Measurements from ENCODE around the gene INAFM2. TPM values are rescaled to one million over a fixed set of nuclear protein-coding genes. Genes with fewer than 3 reads are reported as not detected.

The INAFM2 gene
- total and polyA plus RNA-seq, 9 of the 15 experiments (the other 6 are each of a cell fraction or from before 2014, with no cell fraction given): 11.8 to 43.1 (median 27.2) TPM

DNA sequence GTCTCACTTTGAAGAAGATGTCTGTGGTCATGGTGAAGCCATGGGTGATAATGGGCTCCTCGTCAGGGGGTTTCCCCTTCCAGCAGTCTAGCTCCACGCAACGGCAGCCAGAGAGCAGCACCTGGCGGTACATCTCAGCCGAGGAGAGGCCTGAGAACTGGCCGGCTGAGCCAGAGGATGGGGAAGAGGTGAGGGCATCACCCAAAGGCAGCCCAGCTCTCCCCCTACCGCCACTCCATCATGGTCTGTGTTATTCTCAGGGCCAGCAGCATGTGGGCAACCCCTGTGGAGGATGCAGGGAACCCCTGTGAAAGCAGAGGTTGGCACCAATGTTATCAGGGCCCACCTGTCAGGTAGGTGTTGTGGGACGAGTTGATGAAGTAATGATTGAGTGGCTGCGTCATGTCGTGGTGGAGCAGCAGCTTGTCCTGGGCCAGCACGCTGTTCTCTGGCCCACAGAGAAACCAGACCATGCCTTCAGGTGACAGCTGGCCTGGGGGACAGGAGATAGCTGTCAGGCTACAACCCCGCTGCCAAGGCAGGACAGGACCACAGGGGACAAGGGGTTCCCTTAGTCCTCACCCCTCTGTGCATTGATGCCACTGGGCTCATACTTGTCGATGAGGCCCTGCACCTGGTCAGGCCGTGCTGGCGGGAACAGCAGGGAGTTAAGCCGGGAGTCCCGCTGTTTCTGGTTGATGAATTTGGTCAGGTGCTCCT, 25.1 kb upstream of the INAFM2 start:
- Histone ChIP-seq H3K36me3 (ENCODE audit: control insufficient read depth, insufficient read depth, low read length) (no peaks in the 10 kb centered on the region), H3K9me1 (ENCODE audit: control insufficient read depth, insufficient read depth, low read length) (no peaks in the 10 kb centered on the region), H3K9me3 (replicated peaks; ENCODE audit: control insufficient read depth, insufficient read depth, low read depth, low read length) (no peaks in the 10 kb centered on the region), H3K79me2 (ENCODE audit: control insufficient read depth, insufficient read depth, low read length) (no peaks in the 10 kb centered on the region), H3K4me1 (replicated peaks in 1 of 2; ENCODE audit: control insufficient read depth in 2 of 2, insufficient read depth in 2 of 2, low read length in 2 of 2) (peaks cover 19 to 38% of the 10 kb centered on the region in 2 experiments; a peak in 4 of 5 replicates), H3K27ac (ENCODE audit: extremely low read depth, low read depth, low read length) (no peak overlapping the region), H3K4me2 (ENCODE audit: insufficient read depth, low read length) (no peak overlapping the region), H3K4me3 (no peak overlapping the region), H4K20me1 (replicated peaks; ENCODE audit: control insufficient read depth, insufficient read depth, low read length) (0 out of 2 replicates have a peak, but pooled peaks cover 2% of the 10 kb centered on the region), H2AFZ (ENCODE audit: low read depth, low read length) (no peak overlapping the region), H3K9ac (ENCODE audit: insufficient read depth in 1 of 2, low read depth in 2 of 2, low read length in 2 of 2) (0 out of 4 replicates have a peak overlapping the region, but pooled peaks of 1 of the 2 experiments have one; percentile 26), H3K27me3 (ENCODE audit: control insufficient read depth in 2 of 2, insufficient read depth in 2 of 2, low read length in 2 of 2) (peaks cover 0 to 25% of the 10 kb centered on the region in 2 experiments; a peak in 2 of 5 replicates)
- CTCF ChIA-PET (ENCODE audit: low intra/inter-chr PET ratio): no interaction called here
- POLR2A ChIA-PET: interaction anchor here (0.7 to 1.0 kb wide), 2 partner anchors 10 to 969 kb away, joined by 3 to 4 read pairs; no protein-coding TSS in a partner anchor
- WGBS (ENCODE audit: insufficient coverage, low coverage, missing lambda C conversion rate): 45% methylated on average over 14 of the region's 17 CpGs
- in situ Hi-C loops (cut with MboI): no loop called here
- no peak for ATAC-seq
- BruUV-seq (replicated peaks): no TSS peak
- DNase-seq (ENCODE audit: extremely low read depth in 1 of 4, low spot score in 3 of 4): no peak
- intact Hi-C loops (cut with micrococcal nuclease): no loop called here
- FAIRE-seq: no peak
- TF ChIP-seq PTBP1 (IDR thresholded peaks at IDR 0.05; ENCODE audit: low read depth, low read length) (no peak), MAFK (IDR thresholded peaks at IDR 0.05; ENCODE audit: low read length) (no peak), BCL6 (CRISPR knock-in tag; IDR thresholded peaks at IDR 0.05) (no peak)
- TF ChIP-seq, protein P1, sequence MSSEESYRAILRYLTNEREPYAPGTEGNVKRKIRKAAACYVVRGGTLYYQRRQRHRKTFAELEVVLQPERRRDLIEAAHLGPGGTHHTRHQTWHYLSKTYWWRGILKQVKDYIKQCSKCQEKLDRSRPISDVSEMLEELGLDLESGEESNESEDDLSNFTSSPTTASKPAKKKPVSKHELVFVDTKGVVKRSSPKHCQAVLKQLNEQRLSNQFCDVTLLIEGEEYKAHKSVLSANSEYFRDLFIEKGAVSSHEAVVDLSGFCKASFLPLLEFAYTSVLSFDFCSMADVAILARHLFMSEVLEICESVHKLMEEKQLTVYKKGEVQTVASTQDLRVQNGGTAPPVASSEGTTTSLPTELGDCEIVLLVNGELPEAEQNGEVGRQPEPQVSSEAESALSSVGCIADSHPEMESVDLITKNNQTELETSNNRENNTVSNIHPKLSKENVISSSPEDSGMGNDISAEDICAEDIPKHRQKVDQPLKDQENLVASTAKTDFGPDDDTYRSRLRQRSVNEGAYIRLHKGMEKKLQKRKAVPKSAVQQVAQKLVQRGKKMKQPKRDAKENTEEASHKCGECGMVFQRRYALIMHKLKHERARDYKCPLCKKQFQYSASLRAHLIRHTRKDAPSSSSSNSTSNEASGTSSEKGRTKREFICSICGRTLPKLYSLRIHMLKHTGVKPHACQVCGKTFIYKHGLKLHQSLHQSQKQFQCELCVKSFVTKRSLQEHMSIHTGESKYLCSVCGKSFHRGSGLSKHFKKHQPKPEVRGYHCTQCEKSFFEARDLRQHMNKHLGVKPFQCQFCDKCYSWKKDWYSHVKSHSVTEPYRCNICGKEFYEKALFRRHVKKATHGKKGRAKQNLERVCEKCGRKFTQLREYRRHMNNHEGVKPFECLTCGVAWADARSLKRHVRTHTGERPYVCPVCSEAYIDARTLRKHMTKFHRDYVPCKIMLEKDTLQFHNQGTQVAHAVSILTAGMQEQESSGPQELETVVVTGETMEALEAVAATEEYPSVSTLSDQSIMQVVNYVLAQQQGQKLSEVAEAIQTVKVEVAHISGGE (CRISPR knock-in tag; IDR thresholded peaks at IDR 0.05): no peak
- TF ChIP-seq, protein P2, sequence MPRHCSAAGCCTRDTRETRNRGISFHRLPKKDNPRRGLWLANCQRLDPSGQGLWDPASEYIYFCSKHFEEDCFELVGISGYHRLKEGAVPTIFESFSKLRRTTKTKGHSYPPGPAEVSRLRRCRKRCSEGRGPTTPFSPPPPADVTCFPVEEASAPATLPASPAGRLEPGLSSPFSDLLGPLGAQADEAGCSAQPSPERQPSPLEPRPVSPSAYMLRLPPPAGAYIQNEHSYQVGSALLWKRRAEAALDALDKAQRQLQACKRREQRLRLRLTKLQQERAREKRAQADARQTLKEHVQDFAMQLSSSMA (CRISPR knock-in tag; IDR thresholded peaks at IDR 0.05): no peak

Data from K562 (cell line).